Fibroblast of skin of left biceps (primary cell): ENCODE measurements around the gene CLSTN1.
A peak's percentile ranks its signal among the peaks of the same experiment; 100 is the strongest.
"Not testable (repeated sequence)": the region's sequence is repeated elsewhere in the genome, so short reads cannot be mapped to it uniquely, and the experiment has no call there.

Experiments used
- DNase-seq, 2 experiments: peaks; one replicate each; pipeline ENCODE4 v3.0.0-alpha.2; 2013; ENCODE audit warnings: low read depth in 2 of 2

CLSTN1 gene

GRCh38 chr1:9825093-9826074 lies 1.6 kb upstream of the CLSTN1 start:
- DNase-seq: no peak

- no peak for DNase-seq
Observed at GRCh38 chr1:9824702-9825089, 931 bp upstream of the CLSTN1 start.

DNA sequence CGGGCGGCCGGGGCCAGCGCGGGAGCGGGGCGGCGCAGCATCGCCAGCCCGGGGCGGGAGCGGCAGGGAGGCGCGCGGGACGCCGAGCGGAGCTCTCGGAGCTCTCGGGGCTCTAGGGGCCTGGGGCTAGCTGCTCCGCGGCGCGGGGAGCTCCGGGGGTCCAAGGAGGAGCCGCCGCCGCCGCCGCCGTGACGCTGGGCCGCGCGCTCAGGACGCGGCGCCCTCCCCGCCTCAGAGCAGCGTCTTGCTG lies 147 bp downstream of the CLSTN1 start:
- no peak for DNase-seq

DNA sequence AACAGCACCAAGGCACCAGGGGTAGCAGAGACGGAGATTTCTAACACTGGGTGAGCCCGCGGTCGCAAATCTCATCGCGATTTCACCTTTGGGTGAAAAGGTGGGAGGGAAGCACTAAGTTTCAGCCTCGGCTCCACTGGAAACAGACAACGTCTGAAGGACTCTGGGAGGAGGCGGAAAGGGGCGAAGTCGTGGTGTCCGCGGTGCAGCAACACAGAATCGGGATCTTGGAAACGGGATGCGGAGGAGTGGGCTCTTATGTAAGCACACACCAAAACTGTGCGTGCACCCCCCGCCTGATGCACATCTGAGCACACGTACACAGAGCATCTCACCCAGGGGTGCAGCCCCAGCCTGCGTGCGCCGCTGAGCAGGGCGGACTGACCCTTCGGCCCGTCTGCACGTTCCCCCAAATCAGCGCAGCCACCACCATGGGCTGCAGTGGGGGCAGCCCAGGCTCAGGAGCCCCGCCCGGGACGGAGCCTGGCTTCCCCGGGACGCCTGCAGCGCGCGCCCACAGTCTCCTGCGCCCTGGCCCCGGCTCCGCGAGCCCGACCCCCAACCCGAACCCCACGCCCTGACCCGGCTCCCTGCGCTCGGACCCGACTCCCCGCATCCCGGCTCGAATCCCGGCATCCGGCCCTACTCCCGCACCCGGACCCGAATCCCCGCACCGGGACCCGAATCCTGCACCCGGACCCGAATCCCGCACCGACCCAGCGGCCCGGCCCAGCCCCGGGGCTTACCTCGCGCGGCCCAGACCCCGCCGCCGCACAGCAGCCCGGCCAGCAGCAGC lies 670 bp downstream of the CLSTN1 start:
- no peak for DNase-seq

DNA sequence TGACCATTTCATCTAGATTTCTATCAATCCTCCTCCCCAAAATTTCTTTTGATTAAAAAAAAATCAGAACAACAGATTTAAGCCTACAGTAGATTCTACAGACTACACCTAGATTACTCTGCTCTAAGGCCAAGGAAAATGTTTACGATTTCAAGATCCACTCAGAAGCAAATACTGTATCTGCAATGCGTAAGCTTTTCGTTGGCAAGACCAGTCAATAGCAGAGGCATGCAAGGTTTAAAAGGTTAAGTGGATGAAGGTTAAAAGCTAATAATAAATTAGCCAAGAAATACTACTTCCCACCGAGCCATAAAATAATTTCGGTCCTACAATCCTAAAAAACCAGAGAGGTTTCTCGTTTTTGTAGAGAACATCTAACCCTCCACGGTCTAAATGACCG lies 1.3 kb downstream of the CLSTN1 start:
- no peak for DNase-seq

GRCh38 chr1:9821710-9822109 lies 2.1 kb downstream of the CLSTN1 start:
- no peak for DNase-seq

DNA sequence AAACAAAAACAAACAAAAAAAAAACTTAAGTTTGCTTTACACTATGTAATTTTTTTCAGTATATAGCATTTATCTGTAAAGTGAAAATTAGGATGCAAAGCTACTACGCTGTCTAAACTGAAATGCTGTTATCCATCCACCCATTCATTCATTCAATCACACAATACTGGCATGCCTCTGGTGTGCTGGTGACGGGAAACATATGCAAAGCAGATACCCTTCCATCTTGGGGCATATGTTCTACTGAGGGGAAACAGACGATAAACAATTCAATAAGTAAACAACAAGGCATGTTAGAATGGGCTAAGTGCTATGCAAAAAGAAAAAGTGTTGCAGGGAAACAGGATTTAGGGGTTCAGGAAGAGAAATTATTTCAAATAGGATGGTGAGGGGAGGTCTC lies 3.2 kb downstream of the CLSTN1 start:
- DNase-seq: no peak

DNA sequence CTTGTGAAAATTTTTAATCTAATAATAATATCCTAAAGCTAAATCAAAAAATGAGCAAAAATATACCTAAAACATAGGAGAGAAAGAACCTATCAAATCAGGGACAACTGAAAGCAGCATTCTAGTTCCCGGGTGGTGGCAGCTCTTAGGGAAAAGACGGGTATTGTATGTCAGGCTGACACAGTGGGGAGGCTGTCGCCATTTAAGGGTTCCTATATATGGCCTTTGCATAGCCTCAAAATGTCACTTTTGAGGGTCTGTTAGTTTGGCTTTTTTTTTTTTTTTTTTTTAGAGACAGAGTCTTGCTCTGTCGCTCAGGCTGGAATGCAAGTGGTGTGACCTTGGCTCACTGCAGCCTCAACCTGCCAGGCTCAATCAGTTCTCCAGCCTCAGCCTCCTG lies 6.0 kb downstream of the CLSTN1 start:
- no peak for DNase-seq

- DNase-seq: peak; percentile 26 to 33
Observed at GRCh38 chr1:9816199-9816598, 7.6 kb downstream of the CLSTN1 start.

- no peak for DNase-seq
Observed at GRCh38 chr1:9815150-9815549, 8.6 kb downstream of the CLSTN1 start.

DNA sequence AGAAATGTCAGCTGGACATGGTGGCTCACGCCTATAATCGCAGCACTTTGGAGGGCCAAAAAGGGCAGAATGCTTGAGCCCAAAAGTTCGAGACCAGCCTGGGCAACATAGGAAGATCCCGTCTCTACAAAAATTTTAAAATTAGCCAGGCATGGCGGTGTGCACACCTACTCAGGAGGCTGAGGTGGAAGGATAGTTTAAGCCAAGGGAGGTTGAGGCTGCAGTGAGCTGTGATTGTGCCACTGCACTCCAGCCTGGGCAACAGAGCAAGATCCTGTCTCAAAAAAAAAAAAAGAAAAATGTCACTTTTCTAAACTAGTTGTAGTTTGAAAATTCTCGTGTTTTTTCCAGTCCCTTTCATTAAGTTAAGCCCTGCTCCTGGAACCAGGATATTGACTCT lies 9.1 kb downstream of the CLSTN1 start:
- DNase-seq: no peak

DNA sequence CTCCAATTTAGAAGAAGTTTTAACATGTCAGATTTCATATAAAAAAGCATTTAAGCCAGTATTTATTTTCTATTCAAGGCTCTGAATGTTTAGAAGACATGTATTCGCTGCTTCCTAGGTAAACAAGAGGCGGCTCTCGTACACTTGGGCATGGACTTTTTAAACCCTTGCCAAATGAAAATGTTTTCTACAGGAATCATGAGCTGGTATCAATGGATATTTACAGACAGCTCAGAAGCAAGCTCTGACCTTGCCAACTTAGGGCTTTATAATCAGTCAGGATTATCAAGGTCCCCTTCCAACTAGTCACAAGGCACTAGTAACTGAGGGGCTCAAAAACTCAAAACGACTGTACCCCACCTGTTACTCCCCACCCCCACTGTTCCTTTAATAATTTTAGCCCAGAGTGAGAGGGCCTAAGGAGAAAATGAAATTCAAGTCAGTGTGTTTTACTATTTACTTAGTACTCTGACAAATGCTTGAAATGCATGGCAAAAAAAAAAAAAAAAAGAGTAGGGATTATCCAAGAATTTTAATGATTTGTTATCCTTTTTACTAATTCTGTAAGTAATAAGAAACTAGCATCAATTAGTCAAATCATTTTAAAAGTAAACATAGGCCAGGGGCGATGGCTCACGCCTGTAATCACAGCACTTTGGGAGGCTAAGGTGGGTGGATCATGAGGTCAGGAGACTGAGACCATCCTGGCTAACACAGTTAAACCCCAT lies 12.4 kb downstream of the CLSTN1 start:
- no peak for DNase-seq

GRCh38 chr1:9809100-9809510 lies 14.7 kb downstream of the CLSTN1 start:
- no peak for DNase-seq

GRCh38 chr1:9808459-9808858 lies 15.3 kb downstream of the CLSTN1 start:
- DNase-seq: no peak

DNA sequence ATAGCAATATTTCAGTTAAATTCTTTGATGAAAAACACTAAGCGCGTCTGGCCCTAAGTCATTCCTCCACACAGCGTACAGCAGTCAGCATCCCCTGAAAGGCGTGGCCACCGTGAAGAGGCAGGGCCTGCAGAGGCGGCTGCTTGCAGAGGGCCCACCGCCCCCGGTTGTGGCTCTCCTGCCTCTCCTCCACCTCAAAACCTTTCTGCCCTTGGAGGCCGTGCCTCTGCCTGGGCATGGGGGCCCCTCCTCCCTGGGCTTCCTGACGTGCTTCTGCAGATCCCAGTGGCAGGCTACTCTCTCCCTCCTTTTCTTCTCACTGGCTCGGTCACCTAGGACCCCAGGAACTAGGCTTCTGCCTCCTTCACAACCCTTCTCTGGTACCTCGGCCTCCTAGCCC lies 16.2 kb downstream of the CLSTN1 start:
- DNase-seq: no peak

DNA sequence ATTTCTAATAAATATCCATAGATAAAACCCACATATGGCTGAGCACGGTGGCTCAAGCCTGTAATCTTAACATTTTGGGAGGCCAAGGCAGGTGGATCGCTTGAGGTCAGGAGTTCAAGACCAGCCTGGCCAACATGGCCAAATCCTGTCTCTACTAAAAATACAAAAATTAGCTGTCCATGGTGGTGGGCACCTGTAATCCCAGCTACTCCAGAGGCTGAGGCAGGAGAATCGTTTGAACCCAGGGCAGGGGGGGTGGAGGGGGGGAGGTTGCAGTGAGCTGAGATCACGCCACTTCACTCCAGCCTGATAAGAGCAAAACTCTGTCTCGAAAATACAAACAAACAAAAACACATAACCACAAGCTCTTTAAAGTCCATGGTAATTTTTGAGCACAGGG lies 17.8 kb downstream of the CLSTN1 start:
- DNase-seq: not testable (repeated sequence)

DNA sequence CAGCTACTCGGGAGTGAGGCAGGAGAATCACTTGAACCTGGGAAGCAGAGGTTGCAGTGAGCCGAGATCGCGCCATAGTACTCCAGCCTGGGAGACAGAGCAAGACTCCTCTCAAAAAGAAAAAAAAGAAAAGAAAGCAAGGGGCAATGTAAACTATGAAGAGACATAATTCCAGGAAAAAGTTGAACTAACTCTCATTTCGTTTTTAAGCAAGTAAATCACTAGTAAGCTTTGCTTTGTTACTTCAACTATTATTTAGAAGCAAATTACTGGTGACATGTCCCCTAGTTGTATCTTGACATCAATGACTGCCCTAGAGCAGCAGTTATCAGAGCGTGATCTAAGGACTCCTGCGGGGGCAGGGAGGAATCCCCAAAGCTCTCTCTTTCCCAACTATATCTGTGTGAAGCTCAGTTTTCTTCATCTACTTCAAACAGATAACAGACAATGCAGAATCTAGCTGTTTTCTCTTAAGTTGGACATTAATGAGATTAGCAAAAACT lies 18.7 kb downstream of the CLSTN1 start:
- DNase-seq: no peak

DNA sequence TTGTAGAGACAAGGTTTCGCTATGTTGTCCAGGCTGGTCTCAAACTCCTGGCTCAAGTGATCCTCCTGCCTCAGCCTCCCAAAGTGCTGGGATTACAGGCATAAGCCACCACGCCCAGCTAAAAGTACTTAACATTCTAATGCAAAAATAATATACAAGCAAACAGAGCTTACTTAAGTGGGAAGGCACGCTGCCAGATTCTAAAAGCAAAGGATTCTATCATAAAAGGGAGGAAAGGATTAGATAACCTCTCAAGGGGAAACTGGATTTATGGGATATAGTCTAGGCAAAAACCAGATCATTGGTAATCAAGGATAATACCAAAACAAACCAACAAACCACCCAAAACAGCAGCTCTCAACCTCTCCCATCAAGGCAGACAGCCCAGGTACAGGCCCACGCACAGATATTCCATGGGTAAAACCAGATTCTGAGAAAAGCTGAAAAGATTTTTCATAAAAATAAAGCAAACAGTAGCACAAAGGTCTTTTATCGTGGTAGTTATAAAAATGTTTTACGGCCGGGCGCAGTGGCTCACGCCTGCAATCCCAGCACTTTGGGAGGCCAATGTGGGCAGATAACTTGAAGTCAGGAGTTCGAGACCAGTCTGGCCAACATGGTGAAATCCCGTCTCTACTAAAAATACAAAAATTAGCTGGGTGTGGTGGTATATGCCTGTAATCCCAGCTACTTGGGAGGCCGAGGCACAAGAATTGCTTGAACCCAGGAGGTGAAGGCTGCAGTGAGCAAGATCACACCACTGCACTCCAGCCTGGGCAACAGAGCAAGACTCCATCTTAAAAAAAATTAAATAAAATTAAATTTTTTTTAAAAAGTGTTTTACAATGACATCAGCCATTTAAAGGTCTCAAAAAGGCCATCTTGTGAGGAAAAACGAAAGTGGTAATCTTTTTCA lies 20.5 kb downstream of the CLSTN1 start:
- not testable (repeated sequence) for DNase-seq

DNA sequence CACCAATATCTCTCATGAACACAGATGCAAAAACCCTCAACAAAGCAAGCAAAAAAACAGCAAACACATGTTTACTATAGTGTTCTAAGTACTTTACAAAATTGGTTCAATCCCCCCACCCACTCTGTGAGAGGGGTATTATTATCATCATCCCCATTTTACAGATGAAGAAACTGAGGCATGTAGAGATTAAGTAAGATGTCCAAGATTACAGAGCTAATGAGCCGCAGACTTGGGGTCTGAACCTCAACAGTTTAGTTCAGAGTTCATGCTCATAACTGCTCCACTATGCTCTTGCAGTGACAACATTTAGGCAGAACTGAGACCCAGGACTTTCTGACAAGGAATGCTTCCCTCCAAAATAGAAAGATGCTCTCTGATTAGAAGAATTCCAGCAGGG lies 21.9 kb downstream of the CLSTN1 start:
- no peak for DNase-seq

DNA sequence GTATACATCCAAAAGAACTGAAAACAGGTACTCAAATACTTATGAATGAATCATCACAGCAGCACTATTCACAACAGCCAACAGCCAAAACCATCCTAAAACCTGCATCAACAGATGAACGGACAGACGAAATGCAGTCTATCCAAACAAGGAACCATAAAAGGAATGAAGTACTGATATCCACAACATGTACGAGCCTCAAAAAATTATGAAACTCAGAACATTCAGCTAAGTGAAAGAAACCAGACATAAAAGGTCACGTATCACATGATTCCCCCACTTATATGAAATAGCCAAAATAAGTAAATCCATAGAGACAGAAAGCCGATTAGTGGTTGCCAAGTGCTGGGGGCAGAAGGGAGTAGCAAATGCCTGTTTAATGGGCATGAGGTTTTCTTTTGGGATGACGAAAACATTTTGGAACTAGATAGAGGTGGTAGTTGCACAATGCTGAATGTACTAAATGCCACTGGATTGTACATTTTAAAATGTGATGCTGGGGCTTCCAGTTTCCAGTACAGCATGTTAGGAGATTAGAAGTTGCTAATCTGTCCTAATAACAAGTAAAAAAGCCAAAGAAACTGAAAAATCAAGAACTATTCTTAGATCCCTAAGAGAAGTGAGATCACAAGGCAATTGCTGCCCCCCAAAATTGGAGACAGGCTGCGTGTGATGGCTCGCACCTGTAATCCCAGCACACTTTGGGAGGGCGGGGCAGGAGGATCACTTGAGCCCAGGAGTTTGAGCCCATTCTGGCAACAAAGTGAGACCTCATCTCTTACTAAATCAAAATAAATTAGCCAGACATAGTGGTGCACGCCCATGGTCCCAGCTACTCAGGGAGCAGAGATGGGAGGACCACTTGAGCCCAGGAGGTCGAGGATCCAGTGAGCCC lies 25.3 kb downstream of the CLSTN1 start:
- DNase-seq: no peak
